GM19395 (cell line): ENCODE data around the gene ADAMTS4.

Experiments used
- ATAC-seq: cut with Tn5 transposase; IDR thresholded peaks from one replicate; pipeline ENCODE4 v1.9.1; 2021; ENCODE audit warnings: mild to moderate bottlenecking, moderate library complexity; ENCODE audit not compliant: unreplicated experiment

ADAMTS4 gene

DNA sequence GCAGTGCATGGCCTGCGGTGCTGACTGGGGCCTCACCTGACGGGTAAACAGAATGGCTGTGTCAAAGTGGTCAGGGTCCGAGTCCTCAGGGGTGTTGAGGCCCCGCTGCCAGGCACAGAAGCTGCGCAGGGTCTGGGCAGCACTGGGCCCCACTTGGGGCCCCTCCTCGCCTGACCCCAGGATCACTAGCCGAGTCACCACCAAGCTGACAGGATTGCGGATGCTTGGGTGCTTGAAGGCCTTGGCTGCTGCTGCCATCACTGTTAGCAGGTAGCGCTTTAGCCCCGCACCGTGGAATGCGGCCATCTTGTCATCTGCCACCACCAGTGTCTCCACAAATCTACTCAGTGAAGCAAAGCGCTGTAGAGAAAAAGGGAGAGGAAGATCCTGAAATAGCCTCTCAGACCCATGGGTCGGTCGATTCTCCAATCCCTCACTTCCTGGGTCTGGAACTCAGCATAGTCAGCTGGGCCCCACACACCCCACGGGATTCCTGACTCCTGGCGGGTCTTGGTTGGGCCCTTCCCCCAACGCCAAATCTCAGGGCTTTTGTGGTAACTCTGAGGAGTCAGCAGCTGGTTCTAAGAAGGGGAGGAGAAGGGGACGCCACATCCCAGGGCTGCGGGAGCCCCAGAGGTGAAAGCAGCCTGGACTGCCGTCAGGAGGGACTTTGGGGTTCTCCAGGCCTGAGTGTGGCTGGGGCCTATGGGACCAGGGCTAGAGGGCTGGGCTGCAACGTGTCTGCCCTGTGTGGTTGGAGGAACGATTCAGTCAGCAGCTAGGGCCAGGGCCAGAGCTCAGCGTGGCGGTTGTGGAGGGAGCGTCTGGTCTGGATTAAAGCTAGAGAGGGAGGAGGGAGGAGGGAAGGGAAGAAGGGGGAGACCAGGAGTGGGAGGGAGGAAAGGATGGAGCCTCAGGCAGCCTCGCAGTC is 2.1 kb downstream of the ADAMTS4 start:
- no peak for ATAC-seq

DNA sequence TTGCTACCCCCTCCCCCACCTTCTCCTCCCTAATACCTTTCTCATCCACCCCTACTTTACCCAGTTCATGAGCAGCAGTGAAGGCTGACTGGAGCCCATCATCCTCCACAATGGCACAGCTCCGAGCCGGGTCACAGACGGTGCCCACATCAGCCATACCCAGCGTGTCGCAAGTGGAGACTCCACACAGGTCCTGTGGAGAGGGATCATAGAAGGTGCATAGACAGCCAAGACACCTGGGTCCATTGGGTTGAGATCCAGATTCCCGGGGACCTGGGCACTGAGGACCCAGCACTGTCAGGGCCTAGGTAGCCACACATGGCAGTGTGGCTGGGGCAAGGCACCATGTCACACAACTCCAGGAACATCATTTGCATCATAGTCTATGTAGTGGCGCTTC is 2.7 kb downstream of the ADAMTS4 start:
- ATAC-seq: no peak

DNA sequence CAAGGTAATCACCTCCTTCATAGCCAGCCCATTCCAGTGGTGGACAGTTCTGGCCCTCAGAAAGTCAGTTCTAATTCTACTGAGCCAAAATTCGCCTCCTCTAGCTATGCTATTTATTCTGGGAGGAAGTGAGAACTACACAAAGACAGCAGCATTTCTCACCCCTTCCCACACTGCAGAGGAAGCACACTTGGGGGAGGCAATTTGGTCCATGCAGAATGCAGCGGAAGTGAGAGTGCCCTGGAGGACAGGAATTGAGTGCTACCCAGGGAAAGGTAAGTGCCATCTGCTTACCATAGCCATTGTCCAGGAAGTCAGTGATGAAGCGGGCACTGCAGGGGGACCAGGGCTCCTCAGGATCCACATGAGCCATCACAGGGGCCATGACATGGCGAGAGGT is 3.7 kb downstream of the ADAMTS4 start:
- no peak for ATAC-seq

DNA sequence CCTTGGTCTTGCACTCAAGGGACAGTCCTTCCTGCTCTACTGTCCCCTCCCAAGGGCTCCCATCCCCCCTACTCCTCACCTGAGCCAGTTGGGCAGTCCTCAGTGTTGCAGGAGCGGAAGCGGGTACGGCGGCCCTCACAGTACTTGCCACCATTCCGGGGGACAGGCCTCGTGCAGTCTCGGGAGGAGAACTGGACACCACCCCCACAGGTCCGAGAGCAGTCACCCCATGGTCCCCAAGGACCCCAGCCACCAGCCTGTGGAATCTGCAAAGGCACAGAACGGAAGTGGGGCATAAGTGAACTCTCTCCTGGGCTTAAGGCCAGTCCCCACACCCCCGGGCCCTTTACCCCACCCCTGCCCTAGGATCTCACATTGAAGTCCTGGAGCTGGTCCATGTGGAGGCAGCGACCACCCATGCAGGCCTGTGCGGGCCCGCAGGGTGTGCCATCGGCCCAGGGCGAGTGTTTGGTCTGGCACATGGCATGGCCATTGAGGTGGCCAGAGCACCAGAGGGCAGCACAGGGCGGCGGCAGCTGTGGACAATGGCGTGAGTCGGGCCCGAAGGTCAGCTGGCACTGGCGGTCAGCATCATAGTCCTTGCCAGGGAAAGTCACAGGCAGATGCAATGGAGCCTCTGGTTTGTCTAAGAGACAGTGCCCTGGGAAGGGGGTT is 5.2 kb downstream of the ADAMTS4 start:
- ATAC-seq: no peak

DNA sequence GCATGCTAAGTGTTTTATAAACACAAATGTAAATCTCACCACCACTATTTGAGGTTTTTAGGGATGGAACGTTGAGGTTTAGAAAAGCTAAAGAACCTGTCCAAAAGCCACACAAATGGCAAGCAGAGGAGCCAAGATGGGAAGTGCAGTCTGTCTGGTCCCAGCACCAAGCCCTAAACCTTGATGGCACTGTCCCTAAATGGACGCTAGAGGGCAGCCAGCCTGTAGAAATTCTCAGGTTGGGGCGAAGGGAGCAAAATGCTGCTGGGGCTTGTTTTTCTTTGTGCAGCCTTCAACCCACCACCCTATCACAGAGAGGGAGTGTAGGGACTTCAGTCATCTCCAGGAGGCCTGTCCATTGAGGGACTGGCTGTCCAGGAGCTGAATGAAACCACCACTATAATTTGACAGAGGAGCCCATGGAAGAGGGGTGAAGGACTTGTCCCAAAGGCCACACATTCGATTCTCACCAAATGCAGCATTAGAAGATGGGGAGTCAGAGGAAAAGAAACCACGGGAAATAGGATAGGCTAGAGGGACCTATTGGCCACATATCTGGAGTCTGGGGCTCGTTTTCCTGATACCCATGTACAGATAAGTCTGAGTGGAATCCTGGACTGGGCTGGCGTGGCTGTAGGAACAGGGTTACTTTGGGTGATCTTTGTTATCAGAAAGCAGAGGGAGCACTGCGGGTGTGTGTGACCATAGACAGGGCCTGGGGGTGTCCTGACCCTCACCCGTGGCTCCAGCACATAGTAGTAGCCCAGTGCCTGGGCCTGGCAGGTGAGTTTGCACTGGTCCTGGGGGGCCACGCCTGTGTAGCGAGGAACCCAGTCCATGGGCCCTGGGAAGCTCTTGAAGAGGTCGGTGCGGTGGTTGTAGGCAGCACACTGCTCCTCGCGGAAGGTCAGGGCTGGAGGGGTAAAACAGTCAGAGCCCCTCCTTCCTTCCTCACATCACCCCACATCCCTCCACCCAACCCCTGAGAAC is 6.1 kb downstream of the ADAMTS4 start:
- ATAC-seq: peak; percentile 89

DNA sequence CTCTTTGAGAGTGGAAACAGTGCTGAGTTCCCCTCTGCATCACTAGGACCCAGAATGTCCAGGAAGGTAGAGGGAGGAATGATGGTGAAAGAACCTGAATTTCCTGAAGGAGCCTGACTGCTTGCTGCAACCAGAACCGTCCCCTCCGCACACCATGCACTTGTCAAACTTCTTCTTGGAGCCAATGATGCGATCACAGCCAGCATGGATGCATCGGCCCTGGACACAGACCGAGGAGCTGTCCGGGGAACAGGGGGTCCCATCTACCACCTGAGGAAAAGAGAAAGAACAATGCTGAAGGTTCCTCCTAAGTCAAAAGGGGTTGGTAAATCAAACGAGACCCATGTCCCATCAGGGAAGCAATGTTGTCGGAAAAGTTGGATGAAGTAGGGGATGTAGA is 6.9 kb downstream of the ADAMTS4 start:
- no peak for ATAC-seq

DNA sequence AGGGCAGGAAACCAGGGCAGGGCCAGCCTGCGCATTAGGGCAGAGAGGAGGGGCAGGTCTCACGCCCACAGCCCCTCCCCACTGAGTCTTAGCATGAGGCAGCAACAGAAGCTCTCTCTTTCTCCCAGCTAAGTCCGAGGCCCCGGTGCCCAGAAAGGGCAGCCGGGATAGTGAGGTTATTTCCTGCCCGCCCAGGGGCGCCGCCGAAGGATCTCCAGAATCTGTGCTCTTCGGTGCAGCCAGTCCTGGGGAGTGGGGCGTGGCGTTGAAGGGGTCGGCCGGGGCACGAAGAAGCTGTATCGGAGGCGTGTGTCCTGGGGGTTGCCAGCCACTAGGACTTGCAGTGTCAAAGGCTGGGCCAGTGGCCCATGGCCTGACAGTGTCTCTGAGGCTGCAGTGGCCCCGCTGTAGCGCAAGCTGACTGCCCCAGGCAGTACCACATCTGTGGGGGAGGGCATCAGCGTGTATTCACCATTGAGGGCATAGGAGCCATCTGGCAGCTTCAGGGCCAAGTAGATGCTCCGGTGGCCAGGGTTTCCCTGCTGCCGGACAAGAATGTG is 7.8 kb downstream of the ADAMTS4 start:
- no peak for ATAC-seq

DNA sequence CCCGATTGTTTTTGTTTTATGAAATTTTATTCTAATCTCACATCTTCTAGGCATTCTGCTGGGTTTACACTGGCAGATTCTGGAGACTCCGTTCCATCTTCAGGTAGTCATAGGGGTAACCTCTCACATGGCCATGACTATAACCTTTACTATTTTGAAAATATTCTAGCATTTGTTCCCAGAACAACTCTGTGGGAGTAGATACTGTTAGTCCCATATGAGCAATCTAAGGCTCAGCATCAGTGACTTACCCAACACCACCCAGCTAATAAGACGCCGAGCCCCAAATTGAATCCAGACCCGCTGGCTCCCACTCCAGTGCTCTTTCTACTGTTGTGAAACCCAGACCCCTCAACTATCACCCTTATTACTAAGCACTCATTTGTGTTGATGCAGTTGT is 9.8 kb downstream of the ADAMTS4 start:
- no peak for ATAC-seq

DNA sequence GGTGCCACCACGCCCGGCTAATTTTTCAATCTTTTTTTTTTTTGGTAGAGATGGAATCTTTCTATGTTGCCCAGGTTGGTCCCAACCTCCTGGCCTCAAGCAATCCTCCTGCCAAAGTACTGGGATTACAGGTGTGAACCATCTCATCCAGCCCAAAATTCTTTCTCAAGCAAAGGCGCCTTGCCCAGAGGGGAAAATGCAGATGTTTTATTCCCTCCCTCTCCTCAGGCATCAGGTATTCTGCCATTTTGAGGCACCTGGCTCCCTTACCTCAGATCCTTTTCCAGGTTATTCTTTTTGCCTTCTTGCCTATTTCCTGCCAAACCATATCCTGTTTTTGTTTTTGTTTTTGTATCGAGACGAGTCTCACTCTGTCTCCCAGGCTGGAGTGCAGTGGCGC is 10.5 kb downstream of the ADAMTS4 start:
- ATAC-seq: no peak

DNA sequence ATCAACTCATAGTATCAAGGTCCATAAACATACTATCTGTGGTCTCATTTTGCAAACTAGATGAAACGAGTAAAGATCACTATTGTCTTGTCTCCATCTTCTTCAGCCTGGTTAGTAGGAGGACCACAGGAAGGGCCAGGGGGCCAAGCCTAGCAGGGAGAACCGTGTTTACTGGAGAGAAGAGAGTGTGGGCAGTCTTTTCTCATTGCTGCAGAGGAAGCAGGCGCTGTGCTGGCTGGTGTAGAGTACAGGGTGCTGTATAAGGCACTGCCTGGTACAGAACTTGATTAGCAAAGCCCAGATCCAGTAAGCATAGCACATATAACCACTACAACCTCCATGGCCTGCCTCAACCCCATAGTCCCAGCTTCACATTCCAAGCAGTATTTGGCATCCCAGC is 11.5 kb downstream of the ADAMTS4 start:
- no peak for ATAC-seq

DNA sequence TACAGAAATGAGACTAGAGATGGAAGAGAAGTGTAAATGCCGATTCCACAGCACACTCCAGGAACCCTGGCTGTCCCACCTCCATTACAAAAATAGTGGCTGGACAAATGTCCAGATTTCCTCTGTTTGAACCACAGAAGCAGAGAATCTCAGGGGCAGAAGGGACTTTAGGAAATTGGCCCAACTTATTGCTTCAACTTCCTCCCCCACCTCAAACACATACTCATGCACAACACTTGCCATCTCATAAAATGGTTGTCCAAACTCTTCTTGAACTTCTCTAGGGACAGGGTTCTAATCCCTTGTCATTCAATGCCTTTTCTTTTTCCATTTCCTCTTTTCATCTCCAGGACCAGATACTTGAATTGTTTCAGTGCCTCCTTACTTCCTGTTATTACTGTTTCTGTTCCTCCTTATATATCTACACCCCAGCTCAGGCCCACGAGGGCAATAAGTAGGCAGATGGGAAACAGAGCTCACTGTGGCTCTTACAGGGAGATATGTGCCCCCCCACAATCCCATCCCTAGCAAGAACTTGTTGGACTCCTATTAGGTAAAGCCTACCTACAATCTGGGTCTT is 13.0 kb downstream of the ADAMTS4 start:
- ATAC-seq: peak; percentile 33

DNA sequence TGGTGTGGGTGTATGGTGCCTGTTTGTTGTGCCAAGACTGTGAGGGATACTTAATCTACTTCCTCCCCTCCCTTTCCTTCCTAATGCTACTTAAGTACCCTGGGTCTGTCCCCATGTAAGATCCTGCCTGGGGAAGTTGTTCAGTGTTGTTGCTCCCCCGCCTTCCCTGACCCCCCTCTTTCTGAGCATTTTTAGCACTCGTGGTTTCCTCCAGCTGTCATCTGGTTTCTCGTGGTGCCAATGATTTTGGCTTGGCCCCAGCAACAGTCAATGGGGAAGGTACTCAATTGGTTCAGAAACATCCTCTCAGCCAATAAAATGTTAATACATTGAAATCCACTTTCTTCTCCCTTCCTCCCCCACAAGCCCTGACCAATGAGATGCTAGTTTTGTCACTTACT is 13.6 kb downstream of the ADAMTS4 start:
- ATAC-seq: peak; percentile 74

DNA sequence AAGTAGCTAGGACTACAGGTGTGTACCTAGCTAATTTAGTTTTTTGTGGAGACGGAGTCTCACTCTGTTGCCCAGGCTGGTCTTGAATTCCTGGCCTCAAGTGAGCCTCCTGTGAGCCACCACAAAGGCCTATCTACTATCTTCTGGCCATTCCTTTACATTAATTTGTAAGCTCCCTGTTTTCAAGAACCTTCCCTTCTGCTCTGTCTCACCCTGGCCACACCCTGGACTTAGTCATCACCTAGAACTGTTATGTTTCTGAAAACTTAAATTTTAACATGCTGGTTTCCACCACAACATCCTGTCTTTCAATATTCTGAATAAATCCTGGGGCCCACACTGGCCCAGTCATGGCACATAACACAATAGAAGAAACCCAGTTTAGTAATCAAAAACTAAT is 16.6 kb downstream of the ADAMTS4 start:
- ATAC-seq: peak; percentile 47

DNA sequence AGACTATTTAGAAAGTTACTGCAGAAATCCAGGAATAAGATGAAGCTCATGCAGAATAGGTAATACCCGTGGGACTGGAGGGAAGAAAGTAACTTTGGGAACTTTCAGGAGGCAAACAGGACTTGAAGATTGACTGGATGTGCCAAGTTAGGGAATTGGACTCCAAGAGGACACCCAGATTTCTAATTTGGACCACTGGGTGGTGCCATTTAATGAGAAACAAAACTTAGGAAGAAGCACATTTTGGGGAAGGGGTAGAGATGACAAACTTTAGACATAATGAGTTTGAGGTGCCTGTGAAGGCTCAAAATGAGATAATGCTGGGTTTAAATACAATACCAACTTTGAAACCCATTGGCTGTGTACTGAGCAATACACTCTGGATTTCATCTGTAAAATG is 18.2 kb downstream of the ADAMTS4 start:
- ATAC-seq: no peak

DNA sequence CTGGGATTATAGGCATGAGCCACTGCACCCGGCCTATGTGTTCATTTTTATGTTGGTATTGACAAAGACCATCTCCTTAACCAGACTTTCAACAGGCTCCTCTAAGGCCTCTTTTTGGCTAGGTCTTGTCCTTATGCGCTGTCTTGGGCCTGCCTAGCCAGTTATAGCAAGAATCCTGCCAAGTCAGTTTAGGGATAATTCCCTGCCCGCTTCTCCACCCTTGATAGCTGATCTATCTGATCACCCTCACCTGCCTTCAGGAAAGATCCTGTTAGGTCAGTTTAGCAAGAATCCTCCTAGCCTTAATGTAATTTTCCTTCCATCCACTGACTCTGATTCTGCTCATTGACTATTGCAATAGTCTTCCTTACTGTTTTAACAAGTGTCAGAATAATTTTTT is 19.2 kb downstream of the ADAMTS4 start:
- no peak for ATAC-seq

DNA sequence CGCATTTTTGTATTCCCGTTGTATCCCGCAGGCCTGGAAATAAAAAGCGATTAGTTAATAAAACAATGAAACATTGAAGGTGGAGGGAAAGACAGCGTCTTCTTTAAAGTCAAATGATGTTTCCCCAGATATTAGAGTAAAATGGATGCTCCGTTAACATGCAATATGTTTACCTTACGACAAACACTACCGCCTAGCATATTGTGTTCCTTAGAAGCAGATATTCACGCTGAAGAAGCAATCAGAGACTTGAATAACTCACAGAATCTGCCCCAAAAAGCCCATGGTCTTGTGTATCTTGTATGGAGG is 21.0 kb downstream of the ADAMTS4 start:
- ATAC-seq: no peak

DNA sequence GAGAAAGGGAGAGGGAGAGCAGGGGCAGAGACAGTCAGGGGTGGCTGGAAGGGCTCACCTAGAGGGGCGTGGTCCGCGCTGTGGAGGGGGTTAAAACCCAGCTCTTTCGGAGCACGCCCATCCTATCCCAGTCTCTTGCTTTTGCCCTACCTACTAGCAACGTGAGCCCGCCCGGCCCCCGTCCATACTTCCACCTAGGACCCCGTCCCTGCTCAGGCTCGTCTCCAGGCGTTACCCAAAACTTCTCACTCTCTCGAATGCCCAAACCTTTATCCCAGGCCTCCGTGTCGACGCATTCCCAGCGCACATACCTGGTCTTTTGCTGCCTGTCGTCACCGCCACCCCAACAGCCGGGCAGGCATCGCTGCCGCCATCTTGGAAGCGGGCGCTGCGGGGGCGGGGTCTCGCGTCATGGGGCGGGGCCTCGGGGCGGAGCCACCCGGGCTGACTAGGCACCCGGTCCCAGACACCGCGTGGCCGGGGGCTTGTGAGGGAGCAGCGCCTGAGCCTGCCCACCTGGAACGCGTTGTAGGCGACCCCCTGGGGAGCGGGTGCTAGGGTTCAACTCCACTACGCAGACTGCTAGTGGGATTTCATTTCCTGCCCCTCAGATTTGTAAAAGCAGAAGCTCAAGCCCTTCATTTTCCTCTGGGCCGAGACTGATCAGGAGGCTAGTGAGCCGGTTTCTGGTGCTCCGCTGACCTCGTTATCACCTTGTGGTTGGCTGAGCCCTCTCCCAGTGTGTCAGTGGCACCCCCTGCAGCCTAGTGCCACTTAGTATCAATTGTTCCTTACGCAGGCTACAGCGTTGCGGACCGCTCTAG is 21.5 kb downstream of the ADAMTS4 start, which contains the start of gene B4GALT3:
B4GALT3 (minus strand) TSS at position 396 of the 824 bp plus-strand sequence. CDS start 1,447 bp downstream, outside the sequence.
- peak; percentile 79 for ATAC-seq

DNA sequence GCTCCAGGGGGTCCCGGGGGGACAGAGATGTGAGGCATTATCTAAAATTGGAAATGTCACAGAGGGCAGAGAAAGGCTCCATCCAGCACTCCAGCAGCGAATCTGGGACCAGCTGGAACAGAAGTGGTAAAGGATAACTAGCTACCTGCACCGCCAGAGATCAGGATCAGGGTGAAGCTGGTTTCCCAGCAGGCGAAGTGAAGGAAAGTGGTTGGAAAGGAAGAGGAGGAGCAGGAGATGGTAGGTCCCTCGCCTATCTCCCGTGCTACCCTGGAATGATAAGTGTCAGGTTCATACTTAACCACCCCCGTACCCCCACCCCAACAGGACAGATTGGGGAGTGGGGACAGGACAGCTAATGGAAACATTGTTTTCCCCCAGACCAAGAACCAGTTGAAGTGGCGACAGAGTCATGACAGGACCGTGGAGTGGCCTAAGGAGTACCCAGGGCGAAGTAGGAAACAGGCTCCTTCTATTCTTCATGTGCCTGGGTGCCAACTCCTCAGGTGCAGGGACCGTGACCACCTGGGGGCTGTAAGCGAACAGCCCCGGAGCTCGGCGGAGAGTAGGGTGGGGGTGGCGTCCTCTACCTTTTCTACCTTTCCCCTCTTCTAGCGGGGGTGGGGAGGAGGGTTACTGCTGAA is 22.3 kb downstream of the ADAMTS4 start:
- no peak for ATAC-seq
